ENCODE data around the gene TRAPPC14.
A peak's percentile ranks its signal among the peaks of the same experiment; 100 is the strongest.

The TRAPPC14 gene

DNA sequence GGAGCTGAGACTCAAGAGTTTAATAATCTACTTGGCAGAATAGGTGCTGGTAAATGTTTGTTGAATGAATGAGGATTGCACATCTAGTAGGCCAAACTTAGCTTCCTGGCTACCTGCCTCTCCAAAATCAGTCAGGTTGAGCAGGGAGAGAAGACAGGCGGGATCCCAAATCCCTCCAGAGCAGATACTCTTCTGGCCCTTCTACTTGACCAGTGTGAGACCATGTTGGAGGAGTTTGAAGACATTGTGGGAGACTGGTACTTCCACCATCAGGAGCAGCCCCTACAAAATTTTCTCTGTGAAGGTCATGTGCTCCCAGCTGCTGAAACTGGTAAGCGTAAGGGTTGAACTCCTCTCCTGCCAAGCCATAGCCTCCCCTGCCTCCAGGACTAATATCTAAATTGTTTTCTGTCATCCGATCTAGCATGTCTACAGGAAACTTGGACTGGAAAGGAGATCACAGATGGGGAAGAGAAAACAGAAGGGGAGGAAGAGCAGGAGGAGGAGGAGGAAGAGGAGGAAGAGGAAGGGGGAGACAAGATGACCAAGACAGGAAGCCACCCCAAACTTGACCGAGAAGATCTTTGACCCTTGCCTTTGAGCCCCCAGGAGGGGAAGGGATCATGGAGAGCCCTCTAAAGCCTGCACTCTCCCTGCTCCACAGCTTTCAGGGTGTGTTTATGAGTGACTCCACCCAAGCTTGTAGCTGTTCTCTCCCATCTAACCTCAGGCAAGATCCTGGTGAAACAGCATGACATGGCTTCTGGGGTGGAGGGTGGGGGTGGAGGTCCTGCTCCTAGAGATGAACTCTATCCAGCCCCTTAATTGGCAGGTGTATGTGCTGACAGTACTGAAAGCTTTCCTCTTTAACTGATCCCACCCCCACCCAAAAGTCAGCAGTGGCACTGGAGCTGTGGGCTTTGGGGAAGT, 34.0 kb downstream of the TRAPPC14 start:
- no peak for DNase-seq (ENCODE audit: low spot score)

DNA sequence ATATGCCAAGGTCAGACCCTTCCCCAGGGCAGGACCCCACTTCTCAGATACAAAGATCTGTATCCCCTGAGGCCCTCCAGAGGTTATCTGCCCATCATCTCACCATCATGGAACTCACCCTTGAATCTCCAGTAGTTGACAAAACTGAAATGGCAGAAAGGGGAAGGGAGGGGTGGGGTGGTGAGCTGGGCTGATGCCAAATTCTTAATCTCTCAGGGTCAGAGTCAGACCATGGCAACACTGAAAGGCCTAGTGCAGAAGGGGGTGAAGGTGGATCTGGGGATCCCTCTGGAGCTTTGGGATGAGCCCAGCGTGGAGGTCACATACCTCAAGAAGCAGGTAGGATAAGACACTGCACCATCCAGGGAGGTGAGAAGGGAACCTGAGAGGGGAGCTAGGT, 36.0 kb downstream of the TRAPPC14 start:
- no peak for DNase-seq (ENCODE audit: low spot score)

DNA sequence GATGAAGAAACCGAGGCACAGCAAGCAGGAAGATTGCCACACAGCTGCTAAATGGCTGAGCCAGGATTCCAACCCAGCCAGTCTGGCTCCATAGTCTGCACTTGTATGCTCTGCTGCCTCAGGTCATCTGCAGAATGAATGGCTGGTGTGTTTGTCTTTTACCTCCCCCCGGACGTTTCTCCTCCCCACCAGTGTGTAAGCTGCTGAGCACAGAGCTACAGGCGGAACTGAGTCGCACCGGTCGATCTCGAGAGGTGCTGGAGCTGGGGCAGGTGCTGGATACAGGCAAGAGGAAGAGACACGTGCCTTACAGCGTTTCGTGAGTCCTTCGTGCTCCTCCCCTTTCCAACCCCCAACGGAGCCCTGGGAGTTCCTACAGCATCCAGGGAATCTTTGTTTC, 36.5 kb downstream of the TRAPPC14 start:
- DNase-seq (ENCODE audit: low spot score), result no peak

DNA sequence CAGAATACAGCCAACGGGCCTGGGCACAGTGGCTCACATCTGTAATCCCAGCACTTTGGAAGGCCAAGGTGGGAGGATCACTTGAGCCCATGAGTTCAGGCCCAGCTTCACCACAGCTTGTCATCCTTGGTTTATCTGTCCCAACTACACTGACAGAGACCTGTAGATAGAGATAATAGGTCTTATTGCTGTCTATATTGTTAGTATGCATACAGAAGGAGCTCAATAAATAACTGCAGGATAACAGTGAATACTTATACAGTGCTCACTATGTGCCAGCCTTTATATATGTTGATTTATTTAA, 37.8 kb downstream of the TRAPPC14 start:
- no peak for DNase-seq (ENCODE audit: low spot score)

DNA sequence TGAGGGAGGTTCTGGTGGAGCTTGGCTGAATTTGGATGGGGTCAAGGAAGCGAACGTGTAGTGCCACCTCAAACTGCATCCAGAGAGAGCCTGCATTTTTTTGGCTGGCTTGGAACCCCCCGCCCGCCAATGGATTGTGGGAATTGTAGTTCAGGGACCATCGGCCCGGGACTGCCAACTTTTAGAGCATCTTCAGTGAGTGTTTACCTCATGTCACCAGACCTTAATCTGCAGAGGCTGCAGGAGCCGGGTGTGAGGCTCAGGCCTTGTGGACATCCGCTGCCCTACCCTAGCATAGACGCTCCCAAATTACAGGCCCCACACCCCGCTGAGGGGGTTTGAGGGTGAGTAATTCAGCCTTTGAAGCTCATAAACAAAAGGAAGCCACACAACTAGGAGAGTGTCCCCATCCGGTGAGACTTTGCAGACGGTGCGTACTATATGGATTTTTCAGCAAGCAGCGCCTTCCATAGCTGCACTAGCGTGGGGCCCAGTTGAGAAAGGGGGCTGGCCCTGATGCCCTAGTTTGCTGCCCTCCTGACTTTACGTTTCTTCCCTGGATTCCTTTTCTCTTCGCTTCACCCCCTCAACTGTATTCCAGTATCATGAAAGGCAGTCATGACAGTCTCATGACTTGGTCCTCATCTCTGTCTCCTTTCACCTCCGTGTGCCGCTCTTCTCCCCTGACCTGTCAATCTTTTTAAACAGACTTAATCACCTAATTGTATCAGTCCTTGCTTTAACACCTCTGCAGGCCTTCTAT, 38.4 kb downstream of the TRAPPC14 start:
- DNase-seq (ENCODE audit: low spot score), result peak; percentile 67

DNA sequence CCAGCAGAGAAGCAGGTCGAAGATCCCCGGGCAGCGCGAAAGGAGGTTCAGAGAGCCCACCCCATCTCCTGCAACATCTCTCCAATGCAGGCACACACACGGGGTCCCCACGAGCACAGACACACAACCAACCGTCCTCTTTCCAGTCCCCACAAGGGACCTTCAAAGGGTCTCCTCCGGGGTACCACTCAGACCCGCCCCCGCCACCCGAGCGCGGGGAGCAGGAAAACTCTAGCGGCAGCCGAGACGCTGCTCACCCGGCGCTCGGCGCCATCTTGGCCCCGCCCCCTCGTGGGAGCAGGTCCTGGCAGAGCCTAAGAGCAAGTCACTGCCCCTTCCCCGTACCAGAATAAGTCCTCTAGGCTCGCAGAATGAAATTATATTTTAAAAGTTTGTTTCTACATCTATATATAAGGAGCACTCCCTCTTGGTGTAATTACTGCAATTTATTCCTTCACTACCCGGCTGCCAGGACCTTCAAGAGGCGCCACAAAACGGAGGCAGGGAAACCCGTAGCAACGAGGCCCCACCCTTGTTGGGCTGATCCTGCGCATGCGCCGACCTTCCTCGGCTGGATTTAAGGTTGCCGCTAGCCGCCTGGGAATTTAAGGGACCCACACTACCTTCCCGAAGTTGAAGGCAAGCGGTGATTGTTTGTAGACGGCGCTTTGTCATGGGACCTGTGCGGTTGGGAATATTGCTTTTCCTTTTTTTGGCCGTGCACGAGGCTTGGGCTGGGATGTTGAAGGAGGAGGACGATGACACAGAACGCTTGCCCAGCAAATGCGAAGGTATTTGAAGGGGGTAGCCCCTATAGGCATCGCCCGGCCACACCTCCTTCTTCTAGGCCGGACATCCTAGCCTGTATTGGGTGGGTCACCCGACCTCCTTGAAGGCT, 39.2 kb downstream of the TRAPPC14 start, which contains the start of the genes CNPY4 and TAF6:
CNPY4 (plus strand) TSS at position 563 of the 898 bp plus-strand sequence; CDS start at position 674, 111 bp downstream.
TAF6 (minus strand) TSS at position 287 of the 898 bp plus-strand sequence. CDS start 5,149 bp downstream, outside the sequence.
- peak; percentile 99 for DNase-seq (ENCODE audit: low spot score)

DNA sequence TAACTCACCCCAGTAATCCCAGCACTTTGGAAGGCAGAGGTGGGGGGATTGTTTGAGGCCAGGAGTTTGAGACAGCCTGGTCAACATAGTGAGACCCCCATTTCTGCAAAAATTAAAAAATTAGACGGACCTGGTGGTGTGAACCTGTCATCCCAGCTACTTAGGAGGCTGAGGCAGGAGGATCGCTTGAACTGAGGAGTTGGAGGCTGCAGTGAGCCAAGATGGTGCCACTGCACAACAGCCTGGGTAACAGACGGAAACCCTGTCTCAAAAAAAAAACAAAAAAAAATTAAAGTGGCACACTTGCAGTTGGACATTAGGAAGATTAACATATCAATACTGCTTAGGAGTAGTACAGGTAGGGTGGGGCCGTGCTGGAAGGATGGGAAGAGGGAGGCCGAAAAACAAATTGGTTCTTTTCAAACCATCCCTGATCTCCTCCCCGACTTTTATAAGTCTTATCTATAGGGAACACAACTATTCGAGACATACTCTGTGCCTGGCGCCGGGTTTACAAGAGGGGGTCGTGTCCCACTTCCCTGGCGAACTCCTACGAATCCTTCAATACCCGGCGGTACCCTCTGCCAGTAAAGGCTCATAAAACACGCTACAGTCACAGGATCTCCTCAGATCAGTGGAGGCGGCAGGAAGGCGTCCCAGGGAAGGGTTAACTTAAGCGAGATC, 40.0 kb downstream of the TRAPPC14 start:
- no peak for DNase-seq (ENCODE audit: low spot score)

DNA sequence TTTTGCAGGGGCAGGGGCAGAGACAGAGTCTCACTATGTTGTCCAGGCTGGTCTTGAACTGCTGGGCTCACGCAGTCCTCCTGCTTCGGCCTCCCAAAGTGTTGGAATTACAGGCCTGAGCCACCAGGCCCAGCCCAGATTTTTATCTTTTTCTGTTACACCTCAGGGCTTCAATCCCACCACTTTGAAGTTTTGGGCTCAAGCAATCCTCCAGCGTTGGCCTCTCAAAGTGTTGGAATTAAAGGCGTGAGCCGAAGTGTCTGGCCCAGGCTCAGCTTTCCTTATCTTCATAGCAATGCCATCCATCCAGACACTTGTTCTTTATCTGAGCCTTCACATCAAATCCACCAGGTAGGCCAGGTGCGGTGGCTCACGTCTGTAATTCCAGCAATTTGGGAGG, 43.5 kb downstream of the TRAPPC14 start:
- DNase-seq (ENCODE audit: low spot score), result no peak

DNA sequence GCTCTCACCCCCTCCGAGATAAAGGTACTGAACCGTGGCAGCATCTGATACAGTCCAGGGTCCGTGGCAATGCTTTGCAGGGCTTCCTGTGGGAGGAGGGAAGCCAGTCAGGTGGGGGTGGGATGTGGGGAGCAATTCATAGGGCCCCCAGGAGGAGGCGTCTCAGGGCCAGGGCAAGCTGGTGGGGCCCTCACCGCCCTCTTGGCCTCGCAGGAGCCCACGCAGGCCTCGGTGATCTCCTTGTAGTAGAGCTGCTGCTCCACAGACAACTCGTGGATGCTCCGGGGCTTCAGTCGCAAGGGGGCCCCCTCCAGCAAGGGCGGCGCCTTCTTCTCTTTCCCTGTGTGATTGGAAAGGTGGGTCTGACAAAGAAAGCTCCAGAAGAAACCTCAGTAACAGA, 46.6 kb downstream of the TRAPPC14 start:
- DNase-seq (ENCODE audit: low spot score), result no peak

DNA sequence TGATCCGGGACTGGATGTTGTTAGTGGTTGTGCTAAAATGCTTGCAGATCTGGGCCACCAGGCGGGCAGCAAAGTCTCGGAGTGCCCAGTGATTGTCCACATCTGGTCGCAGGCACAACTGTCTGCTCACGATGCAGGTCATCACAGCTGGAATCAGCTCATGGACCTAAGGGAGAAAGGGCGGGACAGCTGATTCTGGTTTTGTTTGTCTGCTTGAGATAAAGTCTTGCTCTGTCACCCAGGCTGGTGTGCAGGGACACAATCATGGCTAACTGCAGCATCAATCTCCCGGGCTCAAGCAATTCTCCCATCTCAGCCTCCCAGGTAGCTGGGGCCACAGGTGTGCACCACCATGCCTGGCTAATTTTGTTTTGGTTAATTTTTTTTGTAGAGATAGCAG, 47.4 kb downstream of the TRAPPC14 start:
- no peak for DNase-seq (ENCODE audit: low spot score)

DNA sequence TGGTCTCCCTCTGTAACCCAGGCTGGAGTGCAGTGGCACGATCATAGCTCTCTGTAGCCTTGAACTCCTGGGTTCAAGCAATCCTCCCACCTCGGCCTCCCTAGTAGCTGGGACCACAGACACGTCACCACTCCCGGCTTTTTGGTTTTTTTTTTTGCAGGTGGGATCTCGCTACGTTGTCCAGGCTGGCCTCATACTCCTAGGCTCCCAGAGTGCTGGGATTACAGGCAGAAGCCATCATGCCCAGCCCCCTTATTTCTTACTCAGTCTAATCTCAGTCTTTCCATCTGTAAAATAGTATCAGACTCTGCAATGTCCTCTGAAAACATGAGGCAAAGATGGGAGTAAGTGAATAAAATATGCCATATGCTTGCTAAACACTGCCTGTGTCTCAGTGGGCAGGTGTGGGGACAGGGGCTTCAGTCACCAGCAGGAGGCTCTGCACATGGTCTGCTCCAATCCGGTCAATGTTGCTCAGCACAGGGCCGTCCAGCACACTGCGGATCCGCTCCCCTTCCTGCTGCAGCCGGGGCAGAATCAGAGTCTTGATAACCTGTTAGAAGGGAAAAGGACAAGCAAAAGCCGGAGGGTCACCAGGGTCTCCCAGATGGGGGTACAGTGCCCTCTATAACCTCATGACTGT, 48.9 kb downstream of the TRAPPC14 start:
- DNase-seq (ENCODE audit: low spot score), result no peak

DNA sequence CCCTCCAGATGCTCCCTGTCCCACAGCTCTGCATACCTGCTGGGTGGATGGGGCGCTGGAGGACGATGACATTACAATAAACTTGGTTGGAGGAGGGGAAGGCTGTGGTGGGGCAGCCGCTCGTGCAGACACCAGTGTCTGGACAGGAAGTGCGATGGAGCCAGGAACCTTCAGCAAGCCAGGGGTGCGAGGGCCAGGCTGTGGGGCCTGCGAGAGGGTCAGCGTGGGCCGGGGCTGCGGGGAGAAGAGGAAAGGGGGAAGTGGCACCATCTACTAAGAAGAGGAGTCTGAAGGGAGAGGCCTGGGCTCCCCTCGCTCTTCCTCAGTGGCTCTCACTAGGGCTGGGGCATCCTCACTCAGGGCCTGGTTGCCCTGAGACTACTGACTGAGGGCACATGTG, 50.6 kb downstream of the TRAPPC14 start:
- no peak for DNase-seq (ENCODE audit: low spot score)

DNA sequence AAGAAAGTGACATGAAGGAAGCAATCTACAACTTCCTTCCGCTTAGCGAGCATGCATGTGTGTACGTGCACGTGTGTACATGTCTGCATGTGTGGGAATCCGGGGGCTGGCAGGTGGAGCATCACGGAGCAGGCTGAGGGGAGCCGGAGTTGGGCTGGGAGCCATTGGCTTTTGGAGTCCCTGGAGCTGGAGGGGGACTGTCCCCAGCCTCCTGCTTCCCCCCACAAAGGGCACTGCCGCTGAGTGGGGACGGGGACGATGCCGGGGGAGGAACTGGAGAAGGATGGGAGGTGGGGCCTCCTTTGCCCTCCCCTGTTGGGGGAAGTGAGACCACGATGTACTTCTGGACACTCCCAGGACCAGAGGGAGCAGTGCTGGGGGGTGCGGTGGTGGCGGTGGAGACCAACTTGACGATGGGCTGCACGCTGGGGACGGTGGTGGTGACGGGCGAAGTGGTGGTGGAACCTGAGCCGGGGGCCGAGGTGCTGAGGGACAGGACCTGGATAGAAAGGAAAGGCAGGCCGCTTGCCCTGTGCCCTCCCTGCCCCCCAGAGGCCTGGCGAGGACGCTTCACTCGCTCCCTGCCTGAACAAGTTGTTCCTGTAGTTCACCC, 51.3 kb downstream of the TRAPPC14 start:
- no peak for DNase-seq (ENCODE audit: low spot score)

DNA sequence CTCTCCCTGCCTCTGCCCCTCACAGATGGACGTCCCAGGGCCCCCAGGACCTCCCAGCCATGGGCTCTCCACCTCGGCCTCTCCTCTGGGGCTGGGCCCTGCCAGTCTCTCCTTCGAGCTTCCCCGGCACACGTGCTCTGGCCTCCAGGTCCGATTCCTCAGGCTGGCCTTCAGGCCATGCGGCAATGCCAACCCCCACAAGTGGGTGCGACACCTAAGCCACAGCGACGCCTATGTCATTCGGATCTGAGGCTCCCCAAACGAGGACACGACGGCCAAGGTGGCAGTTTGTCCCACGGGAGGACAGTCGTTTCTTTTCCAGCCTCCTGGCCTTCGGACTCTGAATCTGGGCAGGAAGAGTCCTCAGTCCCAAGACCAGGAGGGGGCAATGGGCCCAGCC, 51.9 kb downstream of the TRAPPC14 start:
- DNase-seq (ENCODE audit: low spot score), result no peak

DNA sequence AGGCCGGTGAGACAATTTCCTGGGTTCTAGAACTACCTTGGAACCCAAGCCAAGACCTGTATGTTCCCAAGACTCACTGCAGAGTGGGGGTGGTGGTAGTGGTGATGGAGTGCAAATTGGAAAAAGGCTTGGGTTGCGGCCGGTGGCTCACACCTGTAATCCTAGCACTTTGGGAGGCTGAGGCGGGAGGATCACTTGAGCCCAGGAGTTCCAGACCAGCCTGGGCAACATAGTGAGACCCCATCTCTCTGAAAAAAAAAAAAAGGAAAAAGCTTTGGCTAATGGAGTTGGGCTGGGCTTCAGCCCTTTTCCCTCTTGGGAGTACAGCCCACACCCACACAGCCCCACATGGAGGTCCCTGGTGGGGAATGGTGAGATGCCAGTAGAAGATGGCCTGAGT, 53.0 kb downstream of the TRAPPC14 start:
- DNase-seq (ENCODE audit: low spot score), result no peak

All from germinal center (tissue), 1 donor.